GM19328 (cell line): ENCODE measurements around the gene SMOC1.
"Not testable (repeated sequence)": the region's sequence is repeated elsewhere in the genome, so short reads cannot be mapped to it uniquely, and the experiment has no call there.

Experiments
- ATAC-seq: cut with Tn5 transposase; IDR thresholded peaks from one replicate; pipeline ENCODE4 v1.9.1; 2021; ENCODE audit warnings: mild to moderate bottlenecking, moderate library complexity; ENCODE audit not compliant: unreplicated experiment

SMOC1 gene

DNA sequence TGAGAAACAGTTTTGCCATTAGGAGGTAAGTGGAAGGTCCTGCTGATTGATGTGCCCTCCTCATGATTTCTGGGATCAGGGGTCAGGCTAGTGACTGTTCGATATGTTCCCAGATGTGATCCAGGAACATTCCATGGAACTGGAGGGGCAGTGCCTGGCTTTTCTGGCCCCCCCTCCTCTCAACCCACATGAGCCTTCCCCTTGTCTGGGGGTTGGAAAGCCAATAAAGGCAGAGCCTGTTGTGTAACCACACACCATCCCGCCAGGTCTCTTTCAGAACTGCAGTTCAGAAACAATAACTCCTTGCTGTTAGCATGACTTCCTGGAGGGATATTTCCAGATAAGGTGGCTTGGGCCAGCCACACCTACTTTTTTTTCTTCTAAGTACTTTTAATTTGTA, 17.8 kb downstream of the SMOC1 start:
- ATAC-seq: no peak

- ATAC-seq: no peak
Observed at GRCh38 chr14:69900603-69901002, 21.4 kb downstream of the SMOC1 start.

- ATAC-seq: no peak
Observed at GRCh38 chr14:69901113-69901951, 22.1 kb downstream of the SMOC1 start.

DNA sequence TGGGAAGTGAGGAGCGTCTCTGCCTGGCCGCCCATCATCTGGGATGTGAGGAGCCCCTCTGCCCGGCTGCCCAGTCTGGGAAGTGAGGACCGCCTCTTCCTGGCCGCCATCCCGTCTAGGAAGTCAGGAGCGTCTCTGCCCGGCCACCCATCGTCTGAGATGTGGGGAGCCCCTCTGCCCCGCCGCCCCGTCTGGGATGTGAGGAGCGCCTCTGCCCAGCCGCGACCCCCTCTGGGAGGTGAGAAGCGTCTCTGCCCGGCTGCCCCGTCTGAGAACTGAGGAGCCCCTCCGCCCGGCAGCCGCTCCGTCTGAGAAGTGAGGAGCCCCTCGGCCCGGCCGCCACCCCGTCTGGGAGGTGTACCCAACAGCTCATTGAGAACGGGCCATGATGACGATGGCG, 23.8 kb downstream of the SMOC1 start:
- ATAC-seq: not testable (repeated sequence)

DNA sequence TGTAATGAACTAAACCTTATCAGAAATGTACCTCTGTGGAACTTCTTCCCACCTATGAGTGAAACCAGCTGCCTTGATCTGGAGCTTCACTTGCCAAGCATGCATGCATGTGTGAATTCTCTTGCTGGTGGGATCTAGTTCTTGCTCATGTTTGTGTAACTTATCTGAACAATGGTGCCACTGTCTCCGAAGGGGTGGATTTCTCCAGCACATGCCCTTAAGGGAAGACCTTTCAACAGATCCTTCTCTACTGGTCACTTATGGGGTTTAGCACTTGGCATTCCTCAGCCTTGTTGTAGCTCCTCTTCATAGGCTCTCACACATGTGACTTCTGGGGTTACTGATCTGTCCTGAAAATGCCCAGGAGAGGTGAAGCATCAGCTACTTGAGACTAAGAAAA, 25.0 kb downstream of the SMOC1 start:
- ATAC-seq: no peak

DNA sequence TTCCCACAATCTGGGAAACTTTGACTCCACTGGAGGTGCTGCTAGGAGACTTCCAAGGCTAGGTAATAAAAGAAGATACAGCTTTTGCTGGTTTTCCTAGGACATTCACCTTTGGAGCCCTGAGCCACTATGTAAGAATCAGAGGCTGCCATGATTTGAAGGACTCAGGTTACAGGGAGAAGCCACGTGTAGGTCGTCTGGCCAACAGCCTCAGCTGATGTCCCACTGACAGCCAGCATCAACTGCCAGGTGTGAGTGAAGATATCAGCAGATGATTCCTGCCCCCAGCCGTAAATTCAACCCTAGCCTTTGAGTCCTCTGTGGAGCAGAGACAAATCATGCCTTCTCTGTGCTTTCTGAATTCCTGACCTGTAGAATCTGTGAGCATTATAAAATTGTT, 27.0 kb downstream of the SMOC1 start:
- no peak for ATAC-seq

- ATAC-seq: no peak
Observed at GRCh38 chr14:69909826-69910550, 30.8 kb downstream of the SMOC1 start.

DNA sequence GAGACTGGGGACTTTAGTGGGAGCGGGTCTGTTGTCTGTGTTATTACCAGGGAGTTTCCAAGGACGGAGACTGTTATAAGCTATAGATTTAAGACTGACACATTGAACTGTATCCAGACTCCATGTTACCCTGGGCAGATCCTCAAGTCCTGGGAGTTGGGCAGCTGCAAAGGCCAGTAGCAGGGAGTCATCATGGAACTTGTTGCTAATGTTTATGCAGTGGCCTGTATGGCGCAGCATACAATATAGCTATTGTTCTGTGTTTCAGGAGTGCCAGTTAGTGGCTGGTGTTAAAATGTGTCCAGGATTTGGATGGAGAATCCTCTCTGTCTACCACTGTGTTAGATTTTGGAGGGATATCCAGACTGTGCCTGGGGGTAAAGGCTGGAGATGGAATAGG, 31.7 kb downstream of the SMOC1 start:
- no peak for ATAC-seq

GRCh38 chr14:69913686-69914085, 34.5 kb downstream of the SMOC1 start:
- no peak for ATAC-seq

DNA sequence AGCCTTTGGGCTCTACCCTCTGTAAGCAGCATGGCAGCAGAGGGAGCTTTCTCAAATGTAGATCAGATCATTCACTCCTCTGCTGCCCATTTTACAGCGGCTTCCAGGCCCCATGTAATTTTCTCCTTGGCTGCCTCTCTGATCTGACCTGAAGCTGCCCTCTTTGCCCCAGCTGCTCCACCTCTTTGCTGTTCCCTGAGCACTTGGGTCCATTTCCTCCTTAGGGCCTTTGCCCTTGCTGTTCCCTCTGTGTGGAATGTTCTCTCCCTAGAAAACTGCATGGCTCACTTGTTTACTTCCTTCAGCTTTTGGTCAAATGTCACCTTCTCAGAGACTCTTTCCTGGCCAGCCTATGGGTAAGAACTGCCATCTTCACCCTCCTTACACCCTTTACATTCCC, 37.2 kb downstream of the SMOC1 start:
- no peak for ATAC-seq

- ATAC-seq: no peak
Observed at GRCh38 chr14:69917287-69917686, 38.1 kb downstream of the SMOC1 start.

- no peak for ATAC-seq
Observed at GRCh38 chr14:69919815-69920214, 40.6 kb downstream of the SMOC1 start.

DNA sequence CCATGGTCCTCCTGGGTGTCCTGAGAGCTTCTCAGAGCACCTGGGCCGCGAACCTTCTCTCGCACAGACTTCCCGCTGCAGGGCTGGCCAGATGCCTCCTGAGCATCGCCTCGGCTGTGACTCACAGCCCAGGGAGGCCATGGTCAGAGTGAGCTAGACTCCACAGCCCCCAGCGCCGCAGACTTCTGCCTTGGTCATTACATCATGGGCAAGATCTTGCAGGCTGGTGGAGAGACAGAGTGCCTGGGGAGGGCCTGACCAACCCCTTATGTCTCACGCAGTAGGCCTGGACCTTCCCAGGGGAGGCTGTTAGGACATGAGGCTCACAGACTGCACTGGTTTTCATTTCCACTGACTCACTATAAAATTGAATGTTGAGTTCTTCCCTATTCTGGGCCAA, 41.8 kb downstream of the SMOC1 start:
- ATAC-seq: no peak

- no peak for ATAC-seq
Observed at GRCh38 chr14:69922198-69922597, 43.0 kb downstream of the SMOC1 start.

- no peak for ATAC-seq
Observed at GRCh38 chr14:69924201-69924600, 45.0 kb downstream of the SMOC1 start.

DNA sequence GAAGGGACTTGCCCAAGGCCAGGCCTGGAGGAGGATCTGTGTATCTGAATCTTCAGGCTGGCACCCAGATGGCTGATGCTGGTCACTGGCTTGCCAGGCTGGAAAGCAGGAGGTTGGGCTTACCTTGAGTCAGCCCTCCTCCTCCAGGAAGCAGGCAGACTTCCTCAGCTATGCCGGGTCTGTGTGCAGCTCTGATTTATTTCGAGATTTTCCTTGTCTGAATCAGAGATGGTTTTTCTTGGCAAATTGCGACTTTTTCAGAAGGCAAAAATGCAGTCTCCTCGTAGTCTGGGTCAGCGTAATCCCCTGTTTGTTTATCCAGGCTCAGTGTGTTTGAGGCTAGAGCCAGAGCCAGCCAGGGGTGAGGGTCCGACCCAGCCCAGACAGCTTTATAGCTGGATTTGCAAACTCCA, 48.9 kb downstream of the SMOC1 start:
- ATAC-seq: no peak

GRCh38 chr14:69930780-69931379, 51.7 kb downstream of the SMOC1 start:
- no peak for ATAC-seq

DNA sequence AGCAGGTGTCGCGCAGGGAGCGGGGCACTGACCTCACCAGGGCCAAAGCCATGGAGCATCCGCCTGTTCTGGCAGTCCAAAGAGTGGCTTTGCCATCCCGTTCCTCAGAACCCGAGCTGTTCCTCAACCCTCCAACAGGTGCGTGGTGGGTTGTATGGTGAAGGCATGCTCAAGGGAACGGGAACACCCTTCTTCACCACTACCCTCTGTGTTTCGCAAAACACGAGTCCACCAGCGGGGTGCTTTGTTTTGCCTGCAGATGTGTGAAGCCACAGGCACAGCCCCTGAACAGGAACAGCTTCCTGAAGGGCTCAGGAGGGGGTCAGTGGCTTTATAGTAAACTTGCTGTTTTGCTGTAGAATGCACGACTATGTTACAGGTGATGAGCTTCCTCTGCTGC, 52.7 kb downstream of the SMOC1 start:
- no peak for ATAC-seq

DNA sequence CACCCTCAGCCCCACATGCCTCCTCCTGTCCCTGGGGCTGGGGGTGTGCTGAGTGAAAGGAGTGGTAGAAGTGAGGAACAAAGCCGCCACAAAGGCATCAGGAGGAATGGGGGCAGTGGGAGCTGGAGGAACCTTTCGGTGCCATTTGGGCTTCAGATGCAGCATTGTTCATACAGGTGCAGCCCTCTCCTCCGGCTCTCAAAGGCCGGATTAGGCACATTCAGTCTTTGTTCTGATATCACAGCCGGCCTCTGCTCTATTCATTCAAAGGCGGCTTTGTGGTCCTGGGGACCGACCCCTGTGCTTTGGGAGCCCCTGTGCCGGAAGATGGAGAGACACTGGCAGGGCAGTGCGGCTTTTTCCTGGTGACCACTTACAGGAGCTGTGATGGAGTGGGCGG, 53.2 kb downstream of the SMOC1 start:
- no peak for ATAC-seq

DNA sequence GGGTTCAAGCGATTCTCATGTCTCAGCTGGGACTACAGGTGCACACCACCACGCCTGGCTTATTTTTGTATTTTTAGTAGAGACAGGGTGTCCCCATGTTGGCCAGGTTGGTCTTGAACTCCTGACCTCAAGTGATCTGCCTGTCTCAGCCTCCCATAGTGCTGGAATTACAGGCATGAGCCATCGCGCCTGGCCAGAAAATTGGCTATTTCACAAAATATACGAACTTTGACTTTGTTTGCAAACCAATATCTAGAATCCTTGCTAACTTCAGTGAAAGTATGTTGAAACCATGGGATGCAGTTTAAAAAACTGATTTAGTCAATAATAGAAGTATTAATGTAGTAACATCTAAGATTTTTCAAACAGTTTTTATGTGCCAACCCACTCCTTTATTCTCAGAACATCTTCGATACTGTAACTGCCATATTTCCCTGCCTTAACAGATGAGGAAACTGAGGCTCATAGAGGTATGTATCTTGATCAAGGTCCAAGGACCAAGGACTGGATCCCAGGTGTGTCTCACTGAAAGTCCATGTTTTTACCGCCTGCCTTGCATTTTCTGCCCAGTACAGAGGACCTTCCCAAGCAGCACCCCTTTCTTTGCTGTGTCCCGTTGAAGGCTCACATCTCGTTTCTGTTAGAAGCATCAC, 54.5 kb downstream of the SMOC1 start:
- ATAC-seq: no peak

DNA sequence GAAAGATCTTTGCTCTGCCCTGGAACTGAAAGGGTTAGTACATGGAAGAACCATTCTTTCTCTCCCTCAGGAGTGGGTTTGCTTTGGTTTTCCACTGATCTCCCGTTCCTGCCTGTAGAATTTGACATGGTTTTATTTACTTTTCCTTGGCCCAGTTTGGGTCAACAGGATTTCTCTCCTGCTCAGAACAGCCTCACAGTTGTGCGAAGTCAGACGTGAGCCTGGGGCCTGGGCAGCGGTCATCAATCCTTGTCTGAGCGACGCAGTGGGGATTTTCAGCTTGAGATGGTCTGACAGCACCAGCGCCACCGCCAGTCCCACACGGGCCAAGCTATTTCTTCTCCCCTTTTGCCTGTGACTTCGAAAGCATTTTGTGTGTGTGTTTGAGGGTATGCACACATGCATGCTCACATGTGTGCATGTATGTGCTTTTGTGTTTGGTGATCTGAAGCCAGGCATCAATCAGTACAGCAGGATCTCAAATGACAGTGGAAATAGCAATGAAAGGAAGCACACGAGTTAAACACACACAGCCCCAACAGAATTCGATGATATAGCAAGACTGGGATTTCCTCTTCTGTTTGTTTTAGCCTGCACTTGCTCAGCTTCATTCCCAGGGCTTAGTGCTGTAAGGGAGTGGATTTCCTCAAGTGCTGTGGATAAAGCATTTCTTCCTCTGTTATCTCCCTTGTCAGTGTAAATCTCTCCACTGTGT, 58.3 kb downstream of the SMOC1 start:
- ATAC-seq: no peak
